ENCODE results near the gene ARMC7.
"Not testable (repeated sequence)": the region's sequence is repeated elsewhere in the genome, so short reads cannot be mapped to it uniquely, and the experiment has no call there.

ARMC7 gene

DNA sequence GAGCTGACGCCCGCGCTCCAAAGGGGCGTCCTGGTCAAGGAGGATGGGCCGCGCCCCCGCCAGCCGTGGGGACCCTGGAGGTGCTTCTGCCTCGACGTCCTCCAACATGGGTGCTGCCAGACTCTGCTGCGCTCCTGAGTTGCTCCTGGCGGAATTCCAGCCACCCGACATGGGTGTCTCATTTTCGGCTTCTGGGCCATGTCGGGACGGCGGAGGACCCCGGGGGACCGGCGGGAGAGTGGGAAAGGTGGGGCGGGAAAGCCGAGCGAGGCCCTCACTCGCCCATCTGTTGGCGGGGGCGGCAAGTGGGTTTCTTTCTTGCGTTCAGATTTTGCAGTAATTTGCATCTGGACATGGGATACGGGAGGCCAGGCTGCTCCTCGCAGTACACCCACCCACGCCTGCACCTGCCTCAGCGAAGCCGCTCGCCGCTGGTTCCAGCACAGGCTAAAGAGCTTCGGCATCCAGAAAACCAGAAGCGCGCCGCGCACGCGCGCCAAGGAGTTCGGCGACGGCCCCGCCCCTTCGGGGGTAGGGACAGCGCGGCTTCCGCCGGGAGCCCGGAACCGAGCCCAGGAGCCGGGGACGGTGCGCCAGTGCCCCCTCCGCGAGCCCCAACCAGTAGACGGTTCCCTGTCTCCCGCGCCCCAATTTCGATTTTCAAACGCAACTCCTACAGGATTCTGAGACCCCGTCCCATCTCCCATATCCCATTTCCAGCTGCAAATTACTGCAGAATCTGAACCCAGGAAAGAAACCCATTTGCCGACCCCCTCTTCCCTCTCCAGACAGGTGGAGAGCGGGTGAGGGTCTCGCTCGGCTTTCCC, at the start of gene ARMC7:
Gene ARMC7 (plus strand): TSS at position 563 of the 827 bp plus-strand sequence. CDS start 320 bp downstream, outside the sequence.
- peak; percentile 71 for DNase-seq

DNA sequence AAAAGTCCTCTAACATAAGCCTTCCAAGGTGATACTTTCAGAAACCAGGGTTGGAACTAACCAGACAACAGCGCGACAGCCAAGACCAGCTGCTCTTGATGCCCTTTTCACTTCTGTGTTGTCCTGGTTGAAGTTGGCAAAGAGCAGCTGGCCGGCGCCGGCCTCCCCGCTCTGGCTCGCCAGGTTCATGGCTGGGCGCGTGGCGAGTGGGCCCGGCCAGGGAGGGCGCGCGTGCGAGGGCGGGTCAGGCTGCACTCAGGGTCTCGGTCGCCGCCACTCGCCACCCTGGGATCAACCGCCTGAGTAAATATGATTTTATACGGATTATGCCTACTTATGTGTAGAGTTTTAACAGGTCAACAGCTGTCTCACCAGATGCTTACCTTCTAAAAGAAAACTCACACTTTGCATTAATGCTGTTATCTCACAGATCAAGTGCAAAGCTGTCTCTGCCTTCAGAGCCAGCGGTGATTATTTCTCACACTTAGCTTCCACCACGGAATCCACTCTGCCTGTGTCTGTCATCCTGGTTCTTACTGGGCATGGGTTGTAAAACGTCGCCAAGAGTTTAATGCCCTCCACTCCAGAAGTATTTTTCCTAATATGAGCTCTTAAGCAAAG, 49.2 kb upstream of the ARMC7 start:
- DNase-seq: no peak

- DNase-seq: no peak
These were observed 48.7 kb upstream of the ARMC7 start for GRCh38 chr17:75061055-75061438.

DNA sequence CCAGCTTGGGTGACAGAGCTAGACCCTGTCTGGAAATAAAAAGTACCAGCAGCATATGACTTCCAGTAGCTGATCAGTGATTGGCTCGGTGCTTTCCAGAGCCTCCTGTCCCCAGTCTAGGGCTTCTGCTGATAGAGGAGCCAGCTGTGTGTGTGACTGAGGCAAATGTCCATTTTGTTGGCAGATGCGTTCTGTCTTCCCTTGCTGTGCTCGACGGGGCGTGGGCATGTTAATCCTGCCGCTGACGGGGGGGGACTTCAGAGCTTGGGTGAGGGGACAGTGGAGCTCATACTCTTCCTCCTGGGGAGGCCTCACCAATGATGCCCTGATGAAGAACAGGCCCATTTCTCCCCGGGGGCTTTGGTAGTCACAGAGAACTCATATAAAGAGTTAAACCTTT, 48.2 kb upstream of the ARMC7 start:
- DNase-seq: no peak

DNA sequence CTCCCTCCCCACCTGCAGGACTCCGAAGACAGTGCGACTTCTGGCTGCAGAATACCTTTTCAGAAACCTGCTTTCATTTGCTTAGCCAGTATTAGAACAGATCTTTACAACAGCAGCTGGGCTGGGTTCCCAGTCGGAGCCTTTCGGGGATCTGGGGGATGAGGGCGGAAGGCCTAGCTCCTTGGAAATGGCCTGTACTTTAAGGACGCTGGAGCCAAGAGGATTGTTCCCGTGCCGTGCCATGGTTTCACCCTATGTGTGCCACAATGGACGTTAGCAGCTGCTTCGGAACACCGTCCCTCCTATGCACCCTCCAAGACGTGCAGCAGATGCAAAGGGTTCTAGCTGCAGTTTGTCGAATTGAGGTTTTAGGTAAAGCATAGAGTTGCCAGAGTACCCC, 46.6 kb upstream of the ARMC7 start:
- no peak for DNase-seq

GRCh38 chr17:75063626-75064025, 46.1 kb upstream of the ARMC7 start:
- DNase-seq: no peak

- DNase-seq: no peak
These were observed 45.7 kb upstream of the ARMC7 start for GRCh38 chr17:75064040-75064439.

- DNase-seq: no peak
These were observed 45.3 kb upstream of the ARMC7 start for GRCh38 chr17:75064460-75064859.

DNA sequence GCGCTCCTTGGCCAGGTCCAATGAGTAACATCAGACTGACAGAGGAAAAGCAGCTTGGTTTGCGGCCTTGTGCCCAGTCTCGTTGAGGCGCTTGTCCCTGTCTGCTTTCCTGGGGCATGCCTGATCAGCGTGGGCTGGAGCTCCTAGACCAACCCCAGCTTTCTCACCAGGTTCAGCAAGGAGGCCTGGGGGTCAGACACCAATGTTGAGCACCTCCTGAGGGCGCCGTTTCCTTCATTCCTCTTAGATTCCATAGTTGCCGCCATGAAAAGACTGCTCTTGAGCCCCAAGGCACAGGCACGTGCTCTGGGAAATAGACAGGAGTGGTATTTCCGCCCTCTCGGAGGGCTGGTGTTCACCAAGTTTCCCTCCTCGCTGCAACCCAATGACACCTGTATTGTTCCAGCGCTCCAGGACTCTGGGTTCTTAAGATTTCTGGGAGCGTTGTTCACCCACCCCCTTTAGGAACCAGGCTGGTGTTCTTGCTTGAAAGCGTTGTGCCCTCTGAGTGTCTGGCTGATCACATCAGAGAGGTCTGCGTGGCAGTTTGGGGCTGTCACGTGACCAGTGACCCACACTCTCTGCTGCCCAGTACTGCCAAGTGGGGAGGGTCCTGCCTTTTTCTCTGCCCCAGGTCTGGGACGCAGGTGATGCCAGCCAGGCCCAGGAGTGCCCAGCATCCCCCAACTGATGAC, 44.8 kb upstream of the ARMC7 start:
- no peak for DNase-seq

DNA sequence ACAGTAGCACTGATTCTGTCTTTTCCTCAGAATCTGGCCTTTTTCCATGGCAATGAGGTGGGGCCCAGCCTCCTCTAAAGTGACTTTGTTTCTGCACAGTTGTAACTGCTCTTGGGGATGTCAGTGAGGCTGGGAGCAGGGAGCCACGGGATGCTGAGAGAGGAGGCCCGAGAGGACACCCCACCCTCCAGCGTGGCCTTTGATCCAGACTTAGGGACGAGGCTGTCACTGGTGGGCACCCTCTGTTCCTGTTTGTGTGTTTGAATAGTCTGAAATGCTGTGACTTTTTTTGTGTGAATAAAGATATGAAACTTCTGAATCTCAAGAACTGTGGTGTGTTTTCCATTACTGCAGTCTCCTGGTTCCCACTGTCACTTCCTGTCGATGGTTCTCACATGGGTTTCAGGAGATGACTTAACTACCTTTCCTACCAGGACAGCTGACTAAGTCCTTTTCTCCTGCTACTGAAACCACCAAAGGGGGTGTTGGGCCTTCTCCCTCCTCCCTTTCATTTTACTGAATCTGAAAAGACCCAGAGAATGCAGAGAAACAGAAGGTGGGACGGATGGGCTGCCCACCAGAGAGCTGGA, 44.1 kb upstream of the ARMC7 start:
- DNase-seq: no peak

- DNase-seq: no peak
These were observed 41.9 kb upstream of the ARMC7 start for GRCh38 chr17:75067856-75068255.

DNA sequence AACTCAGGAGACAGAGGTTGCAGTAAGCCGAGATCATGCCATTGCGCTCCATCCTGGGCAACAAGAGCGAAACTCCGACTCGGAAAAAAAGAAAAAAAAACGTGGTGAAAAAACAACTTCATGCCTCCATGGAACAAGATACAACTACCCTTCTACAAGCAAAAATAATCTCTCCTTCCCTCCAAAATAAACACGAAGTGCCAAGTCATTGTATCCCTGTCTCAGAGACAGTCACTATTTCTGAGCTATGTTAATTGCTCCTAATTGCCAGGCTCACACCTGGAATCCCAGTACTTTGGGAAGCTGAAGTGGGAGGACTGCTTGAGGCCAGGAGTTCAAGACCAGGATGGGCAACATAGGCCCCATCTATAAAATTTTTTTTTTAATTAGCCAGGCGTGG, 41.0 kb upstream of the ARMC7 start:
- no peak for DNase-seq

DNA sequence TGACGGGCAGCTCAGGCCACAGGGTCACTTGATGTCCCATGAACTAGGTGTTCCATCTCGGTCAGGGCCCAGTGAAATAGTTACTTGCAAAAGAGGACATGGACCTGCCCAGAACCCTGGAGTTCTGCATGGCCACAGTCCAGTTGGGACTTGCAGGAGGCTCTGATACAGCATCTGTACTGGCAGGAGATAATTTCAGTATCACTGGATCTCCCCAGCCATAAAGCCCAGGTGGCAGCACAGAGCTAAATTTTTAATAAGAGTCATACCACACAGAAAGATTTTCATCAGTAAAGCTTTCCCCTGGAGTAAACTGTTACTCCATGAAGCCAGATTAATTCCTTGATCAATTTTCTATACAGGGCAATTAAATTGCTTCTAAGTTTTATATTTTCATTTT, 40.0 kb upstream of the ARMC7 start:
- DNase-seq: no peak

- DNase-seq: not testable (repeated sequence)
These were observed 38.1 kb upstream of the ARMC7 start for GRCh38 chr17:75071478-75072271.

- not testable (repeated sequence) for DNase-seq
These were observed 36.9 kb upstream of the ARMC7 start for GRCh38 chr17:75072909-75073308.

DNA sequence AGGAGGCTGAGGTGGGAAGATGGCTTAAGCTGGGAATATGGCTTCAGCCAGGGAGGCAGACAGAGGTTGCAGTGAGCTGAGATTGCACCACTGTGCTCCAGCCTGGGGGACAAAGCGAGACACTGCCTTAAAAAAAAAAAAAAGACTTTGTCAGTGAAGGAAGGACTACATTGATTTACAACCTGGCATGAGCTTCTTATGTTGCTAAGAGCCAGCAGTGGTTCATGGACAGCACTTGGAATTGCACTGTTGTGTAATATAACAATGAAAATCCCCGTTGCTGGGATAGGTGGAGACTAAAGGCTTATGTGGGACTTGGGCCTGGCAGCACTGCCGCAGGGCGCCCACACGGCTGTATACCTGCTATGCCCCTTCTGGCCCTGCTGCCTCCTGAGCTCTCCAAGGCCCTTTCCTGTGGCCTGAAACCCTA, 36.1 kb upstream of the ARMC7 start:
- DNase-seq: no peak

DNA sequence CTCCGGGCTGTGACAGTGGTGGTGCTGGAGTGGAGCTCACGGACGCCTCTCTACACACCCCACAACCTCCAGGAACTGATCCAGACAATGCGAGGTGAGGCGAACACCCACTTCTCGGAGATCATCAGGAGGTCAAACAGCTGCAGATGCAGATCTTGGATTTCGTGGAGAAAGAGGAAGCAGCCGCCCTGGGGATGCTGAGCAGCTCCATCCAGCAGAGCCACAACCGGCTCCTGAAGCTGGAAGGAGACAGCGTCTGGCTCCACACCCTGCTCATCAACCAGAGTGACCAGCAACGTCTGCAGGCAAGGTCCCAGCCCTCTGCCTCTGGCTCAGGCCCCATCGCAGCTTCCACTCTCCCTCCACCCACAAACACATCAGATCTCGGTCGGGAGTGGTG, 35.2 kb upstream of the ARMC7 start:
- DNase-seq: no peak

GRCh38 chr17:75075597-75076336, 34.0 kb upstream of the ARMC7 start:
- DNase-seq: no peak

DNA sequence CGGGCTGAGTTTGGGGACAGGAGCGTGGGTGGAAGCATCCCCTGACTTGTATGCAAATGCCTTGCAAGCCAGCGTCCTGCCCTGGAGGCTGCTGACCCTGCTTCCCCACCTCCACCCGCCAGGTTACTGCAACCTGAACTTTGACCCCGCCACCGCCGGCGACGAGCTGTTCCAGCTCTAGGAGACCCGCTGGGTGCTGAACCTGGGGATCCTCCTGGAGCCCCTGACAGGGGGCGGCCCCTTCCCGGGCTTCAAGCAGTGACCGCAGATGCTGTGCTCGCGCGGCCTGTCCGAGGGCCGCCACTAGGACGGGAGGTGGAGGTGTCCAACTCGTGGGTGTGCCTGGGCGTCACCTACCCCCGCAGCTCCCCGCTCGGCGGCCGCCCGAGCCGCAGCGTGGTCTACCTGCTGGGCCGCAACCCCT, 32.7 kb upstream of the ARMC7 start:
- no peak for DNase-seq

DNA sequence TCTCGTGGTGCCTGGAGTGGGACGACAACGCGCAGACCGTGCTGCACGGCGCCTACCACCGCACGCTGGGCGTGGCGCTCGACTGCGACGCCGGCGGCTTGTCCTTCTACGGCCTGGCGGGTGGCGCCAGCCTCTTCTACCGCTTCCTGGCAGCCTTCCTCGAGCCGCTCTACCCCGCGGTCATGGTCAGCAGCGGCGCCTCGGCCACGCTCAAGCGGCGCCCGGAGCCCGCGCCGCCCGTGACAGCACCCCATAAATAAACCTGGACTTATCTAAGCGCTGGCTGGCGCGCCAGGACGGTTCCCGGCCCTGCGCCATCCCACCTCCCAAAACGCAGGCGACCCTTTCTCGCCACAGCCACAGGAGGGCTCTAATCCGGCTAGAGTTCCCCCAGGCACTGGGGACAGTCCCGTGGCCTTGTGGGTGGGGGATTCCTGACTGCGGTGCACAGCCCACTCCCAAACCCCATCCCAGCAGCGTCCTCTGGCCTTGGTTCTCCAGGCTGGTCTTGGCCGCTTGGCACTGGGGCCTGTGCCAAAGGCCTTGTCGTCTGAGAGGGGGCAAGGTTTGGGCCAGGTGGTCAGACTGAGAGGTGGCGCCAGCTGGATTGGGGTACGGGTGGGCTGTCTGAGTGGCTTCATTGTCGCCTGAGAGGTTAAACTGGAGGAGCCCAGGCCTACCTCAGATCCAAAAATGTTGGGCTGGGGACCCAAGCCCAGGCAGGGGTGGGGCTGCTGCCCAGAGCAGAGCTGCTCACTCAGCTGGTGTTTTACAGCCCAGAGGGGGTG, 32.1 kb upstream of the ARMC7 start:
- peak; percentile 53 for DNase-seq
